Dedifferentiated amniotic fluid mesenchymal stem cell (primary cell): ENCODE data around the gene EVA1C.
"Not testable (repeated sequence)": the region's sequence is repeated elsewhere in the genome, so short reads cannot be mapped to it uniquely, and the experiment has no call there.

Source experiments
- DNase-seq: peaks from one replicate; pipeline ENCODE4 v3.0.0-alpha.2; 2016; ENCODE audit errors: extremely low spot score

Gene EVA1C

DNA sequence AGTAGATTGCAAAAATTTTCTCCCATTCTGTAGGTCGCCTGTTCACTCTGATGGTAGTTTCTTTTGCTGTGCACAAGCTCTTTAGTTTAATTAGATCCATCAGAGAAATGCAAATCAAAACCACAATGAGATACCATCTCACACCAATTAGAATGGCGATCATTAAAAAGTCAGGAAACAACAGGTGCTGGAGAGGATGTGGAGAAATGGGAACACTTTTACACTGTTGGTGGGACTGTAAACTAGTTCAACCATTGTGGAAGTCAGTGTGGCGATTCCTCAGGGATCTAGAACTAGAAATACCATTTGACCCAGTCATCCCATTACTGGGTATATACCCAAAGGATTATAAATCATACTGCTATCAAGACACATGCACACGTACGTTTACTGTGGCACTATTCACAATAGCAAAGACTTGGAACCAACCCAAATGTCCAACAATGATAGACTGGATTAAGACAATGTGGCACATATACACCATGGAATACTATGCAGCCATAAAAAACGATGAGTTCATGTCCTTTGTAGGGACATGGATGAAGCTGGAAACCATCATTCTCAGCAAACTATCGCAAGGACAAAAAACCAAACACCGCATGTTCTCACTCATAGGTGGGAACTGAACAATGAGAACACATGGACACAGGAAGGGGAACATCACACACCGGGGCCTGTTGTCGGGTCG lies 21.8 kb upstream of the EVA1C start:
- DNase-seq: not testable (repeated sequence)

DNA sequence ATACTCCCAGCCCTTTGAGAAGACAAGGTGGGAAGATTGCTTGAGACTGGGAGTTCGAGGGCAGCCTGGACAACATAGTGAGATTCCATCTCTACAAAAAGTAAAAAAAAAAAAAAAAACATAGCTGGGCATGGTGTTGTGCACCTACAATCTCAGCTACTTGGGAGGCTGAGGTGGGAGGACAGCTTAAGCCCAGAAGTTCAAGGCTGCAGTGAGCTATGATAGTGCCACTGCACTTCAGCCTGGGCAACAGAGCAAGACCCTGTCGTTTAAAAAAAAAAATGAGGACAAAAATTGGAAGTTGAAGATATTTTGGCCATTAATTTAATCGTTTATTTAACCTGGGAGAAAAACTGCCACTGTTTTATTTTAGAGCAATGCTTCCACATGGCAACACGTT lies 20.8 kb upstream of the EVA1C start:
- no peak for DNase-seq

DNA sequence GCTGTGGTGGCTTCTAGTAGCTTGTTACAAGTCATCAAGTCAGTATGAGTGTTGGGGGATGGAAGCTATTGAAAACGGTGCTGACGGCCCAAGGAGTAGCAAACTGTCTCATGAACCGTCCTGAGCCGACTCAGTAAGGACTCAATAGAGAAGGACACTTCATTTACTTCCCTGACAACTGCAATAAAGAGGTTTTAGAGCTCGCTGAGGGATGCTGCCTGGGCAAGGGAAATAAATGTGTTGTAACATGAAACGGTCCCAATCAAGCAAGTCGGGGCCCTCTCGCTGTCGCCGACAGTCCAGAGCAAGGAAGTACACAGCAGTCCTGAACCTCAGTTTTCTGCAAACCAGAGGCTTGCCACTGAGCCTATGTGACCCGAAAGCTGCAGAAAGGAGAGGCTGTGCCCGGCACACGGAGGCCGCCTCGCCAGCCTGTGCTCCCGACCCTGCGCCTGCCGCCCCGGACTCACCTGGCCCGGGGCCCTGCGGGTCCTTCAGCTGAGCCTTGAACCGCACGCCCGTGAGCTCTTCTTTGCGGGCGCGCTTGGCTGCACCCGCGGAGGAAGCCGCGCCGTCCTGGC lies 20.1 kb upstream of the EVA1C start:
- no peak for DNase-seq

DNA sequence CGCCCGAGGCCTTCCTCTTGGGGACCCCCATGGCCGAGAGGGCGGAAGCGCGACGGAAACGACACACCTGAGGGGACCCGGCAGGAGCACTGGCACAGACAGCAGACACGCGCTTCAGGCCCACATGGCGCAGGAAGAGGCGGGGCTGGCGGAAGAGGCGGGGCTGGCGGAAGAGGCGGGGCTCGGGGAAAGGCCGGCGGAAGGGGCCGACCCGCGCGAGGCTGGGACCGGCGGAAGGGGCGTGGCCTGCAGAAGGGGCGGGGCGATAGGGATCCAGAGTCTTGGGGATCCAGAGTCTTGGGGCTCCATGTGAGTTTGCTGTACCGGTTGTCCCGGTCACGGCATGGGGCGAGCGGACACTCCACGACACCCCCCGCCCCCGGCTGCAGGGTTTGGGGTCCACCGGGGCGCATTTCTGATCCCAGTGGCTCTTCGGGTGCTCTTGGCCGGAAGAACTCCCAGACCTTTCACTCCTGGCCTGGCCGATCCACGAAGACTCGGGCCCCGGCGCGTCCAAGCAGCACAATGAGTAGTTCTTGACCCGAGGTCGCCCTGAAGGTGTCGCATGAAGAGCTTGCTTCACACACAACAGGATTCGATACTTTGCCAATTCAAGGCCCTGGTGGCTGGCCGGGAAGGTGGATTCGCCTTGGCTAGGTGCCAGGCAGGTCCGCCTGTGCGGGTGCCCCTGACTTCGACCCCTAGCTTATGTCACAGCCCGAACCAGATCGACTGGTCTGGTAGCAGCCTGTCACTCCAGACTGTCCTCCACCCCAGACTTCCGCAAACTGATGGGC lies 19.4 kb upstream of the EVA1C start, which contains the start of gene URB1:
URB1 (minus strand) TSS at position 133 of the 797 bp plus-strand sequence; CDS start at position 31, 102 bp downstream.
- peak; percentile 76 for DNase-seq

DNA sequence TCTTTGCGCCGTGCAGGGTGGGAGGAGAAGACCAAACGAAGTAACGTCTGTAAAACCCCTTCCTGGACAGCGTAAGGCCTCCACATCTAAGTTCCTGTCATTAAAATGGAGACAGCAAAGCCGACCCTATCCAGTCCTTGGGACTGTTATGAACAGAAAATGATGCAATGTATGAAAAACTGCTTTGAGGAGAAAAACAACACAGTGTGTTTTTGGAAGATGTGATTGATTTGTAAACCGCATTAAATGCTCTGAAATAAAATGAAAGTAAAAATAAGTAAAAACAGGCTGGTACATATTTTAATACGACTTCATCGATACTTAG lies 18.9 kb upstream of the EVA1C start:
- DNase-seq: no peak

DNA sequence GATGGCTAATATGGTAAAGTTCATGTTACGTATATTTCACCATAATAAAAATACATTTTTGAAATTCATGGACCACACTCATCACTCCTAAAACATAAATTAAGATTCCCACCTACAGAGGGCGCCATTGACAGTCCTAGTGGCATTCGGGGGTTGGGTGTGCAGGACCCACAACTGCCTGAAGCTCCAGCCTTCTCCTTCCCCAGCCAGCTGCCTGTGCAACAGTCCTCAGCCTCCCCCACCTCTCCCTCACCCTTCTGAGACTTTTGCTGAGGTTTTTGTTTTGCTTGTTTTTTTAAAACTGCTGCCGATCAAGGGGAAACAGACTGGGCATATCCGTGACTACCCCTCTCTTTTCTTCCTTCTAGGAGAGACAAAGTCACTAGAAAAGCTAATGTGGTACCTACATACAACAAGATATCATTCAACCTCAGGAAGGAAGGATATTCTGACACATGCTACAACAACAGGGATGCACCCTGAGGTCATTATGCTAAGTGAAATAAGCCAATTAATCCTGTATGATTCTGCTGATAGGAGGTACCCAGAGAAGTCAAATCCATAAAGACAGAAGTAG lies 9.2 kb upstream of the EVA1C start:
- peak; percentile 78 for DNase-seq

GRCh38 chr21:32406405-32406804 lies 6.1 kb upstream of the EVA1C start:
- no peak for DNase-seq

GRCh38 chr21:32410291-32410690 lies 2.2 kb upstream of the EVA1C start:
- no peak for DNase-seq

DNA sequence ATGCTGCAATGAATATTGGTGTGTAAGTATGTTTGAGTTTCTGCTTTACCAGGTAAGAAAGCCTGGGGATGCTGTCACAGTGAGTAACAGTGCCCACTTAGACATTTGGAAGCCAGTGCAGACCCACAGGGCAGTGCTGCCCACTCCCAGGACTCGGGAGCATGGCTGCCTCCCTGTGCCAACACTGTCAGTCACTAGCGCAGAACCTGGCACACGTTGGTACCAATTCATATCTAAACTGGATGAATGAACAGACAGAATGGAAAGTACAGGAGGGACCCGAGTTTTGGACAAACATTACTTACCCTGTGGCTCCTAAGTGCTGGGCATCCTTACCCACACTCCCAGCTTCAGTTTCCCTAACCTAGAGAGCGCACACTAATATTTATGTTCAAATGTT lies 1.6 kb upstream of the EVA1C start:
- no peak for DNase-seq

DNA sequence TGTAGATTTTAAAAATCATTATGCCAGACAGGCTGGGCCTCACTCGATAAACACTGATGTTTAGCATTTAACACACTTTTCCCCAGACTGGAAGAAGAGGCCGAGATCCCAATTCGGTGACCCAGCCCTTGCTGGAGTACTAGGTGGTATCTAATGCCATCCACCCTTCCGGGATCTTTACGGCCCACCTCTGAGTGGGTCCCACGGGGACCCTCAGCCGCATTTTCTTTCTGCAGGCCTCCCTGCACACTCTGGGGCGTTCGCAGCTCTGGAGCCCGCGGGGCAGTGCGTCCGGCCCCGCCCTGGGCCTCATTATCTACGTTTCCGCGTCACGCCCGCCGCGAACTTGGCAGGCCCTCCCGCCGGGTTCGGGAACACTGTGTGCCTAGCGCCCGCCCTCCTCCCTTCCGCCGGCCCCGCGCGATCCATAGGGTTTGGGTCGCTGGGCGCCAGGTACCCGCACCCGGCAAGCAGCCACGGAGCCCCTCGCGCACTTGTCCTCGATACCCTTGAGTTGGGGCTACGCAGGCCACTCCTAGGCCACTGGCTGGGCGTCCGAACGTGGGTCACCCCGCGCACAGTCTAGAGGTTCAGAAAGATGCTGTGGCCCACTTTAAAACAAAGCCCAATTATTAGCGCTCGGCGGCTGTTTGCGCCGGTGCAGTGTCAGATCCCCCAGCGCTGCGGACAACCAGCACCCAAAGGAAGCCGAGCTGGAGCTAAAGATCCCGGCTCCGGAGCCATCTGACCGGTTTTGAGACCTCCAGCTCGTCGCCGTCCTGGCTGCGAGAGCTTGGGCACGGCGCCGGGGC lies 950 bp upstream of the EVA1C start:
- DNase-seq: no peak

DNA sequence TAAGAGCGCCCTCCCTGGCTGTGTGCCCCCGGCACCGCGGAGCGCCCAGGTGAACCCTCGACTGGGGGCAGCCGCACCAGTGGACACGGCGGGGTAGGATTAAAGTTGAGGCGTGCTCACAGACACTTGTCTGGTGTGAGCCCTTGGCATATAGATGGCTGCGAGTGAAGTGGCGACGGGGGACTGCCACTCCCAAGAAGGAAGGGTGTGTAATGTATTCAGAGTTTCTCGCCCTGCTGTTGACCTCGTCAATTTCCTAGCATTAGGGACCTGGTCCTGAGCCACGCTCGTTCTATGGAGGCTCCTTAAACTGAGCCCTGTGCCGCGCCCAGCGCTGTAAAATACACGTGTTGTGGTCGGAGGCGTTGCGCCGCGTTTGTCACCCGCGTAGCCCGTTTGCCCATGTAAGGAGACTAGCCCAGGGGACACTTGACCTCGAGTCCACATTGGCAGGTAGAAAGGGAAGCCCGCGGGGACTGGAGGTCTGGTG lies 554 bp downstream of the EVA1C start:
- no peak for DNase-seq

DNA sequence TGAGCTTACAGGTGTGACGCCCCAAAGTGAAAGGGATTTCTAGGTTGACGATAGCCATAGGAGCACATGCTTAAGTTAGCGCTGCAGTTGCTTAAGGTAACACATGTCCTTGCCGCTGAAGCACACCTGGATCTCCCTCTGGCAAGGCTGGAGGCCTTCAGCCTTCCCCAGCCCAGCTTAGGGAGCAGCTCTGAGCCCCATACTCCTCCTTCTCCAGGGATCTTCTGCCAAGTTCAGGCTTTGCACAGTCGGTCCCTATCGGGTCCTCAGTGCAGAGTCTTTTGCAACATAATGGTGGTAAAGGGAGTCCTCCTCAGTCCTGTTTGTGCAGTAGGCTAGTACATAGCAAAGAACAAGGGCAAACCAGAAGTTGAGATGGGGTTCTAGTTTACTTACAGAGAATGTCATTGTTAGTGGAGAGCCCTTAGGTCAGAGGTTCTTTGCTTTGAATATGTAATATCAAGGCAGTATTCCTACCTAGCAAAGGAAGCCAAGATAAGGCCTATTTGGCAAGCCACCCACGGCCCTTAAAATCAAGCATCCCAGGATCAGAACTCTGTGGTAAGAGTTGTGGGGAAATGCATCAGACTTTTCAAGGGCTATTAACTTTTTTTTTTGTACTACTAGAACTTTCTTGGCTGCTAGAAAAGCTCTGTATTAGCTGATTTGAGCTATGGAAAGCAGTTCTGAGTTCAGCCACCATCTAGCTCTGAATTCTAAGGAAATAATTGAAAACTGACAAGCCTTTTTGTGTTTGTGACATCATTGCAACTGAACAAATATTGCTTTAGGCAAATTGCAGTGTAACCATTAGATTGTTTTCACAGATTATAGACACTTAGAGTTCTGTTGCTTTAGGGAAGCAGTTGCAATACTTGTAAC lies 1.4 kb downstream of the EVA1C start:
- DNase-seq: no peak

GRCh38 chr21:32414579-32415358 lies 2.3 kb downstream of the EVA1C start:
- DNase-seq: no peak

- DNase-seq: no peak
These were observed 3.2 kb downstream of the EVA1C start for GRCh38 chr21:32415451-32416398.

DNA sequence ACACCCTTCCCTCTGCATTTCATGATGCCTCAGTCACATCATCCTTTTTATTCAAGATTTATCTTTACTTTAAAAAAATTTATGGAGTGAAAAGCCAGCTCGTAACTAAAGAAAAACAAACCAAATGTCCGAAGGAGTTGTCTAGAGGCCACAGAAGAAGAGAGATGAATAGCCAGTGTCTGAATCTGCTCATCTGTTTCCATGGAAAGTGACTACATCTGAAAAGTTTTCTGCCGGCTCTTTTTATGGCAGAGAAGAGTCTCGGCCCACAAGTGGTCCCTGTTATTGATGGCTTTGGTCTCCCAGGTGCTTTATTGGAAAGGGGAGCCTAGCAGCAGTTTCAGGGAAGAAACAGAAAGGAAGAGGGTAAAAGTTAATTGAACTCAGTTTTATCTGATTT lies 5.6 kb downstream of the EVA1C start:
- no peak for DNase-seq

DNA sequence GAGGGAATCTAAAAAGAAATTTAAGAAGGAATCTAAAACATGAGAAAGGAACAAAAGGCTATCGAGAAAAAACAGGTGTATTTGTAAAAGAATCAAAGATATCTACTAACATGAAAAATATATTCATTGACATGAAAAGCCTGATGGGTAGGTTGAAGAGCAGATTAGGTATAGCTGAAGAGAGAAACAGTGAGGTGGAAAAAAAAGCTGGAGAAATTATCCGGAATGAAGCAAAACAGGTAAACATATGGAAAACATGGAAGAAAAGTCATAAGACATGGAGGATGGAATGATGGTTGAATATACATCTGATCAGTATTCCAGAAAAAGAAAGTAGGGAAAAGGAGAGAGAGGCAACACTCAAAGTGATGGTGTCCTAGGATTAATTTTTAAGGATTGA lies 9.6 kb downstream of the EVA1C start:
- no peak for DNase-seq

- DNase-seq: peak; percentile 47
These were observed 11.0 kb downstream of the EVA1C start for GRCh38 chr21:32423320-32424190.

- no peak for DNase-seq
These were observed 11.7 kb downstream of the EVA1C start for GRCh38 chr21:32424191-32424535.
